SJCRH30 (cell line): ENCODE data around the gene HELZ2. TPM values are rescaled to one million over a fixed set of nuclear protein-coding genes. Genes with fewer than 3 reads are reported as not detected.

Source experiments
- DNase-seq, 2 experiments: peaks; one replicate each; pipeline ENCODE4 v3.0.0-alpha.2; 2015 to 2020
- H3K27ac ChIP-seq: fragments of 250-450 bp; sonication (Bioruptor Pico); 2 replicates; pipeline ENCODE4 v1.5.1; 2020; ENCODE audit warnings: mild to moderate bottlenecking, moderate library complexity
- H3K27me3 ChIP-seq: fragments of 250-450 bp; sonication (Bioruptor Pico); 2 replicates; pipeline ENCODE4 v1.5.1; 2020; ENCODE audit warnings: mild to moderate bottlenecking, moderate library complexity
- H3K36me3 ChIP-seq: fragments of 250-450 bp; sonication (Bioruptor Pico); 2 replicates; pipeline ENCODE4 v1.5.1; 2020; ENCODE audit warnings: mild to moderate bottlenecking, moderate library complexity
- H3K4me1 ChIP-seq: fragments of 250-450 bp; sonication (Bioruptor Pico); 2 replicates; pipeline ENCODE4 v1.5.1; 2020; ENCODE audit warnings: mild to moderate bottlenecking, moderate library complexity
- H3K4me3 ChIP-seq: fragments of 250-450 bp; sonication (Bioruptor Pico); 2 replicates; pipeline ENCODE4 v1.5.1; 2020; ENCODE audit warnings: mild to moderate bottlenecking, moderate library complexity
- H3K9me3 ChIP-seq: fragments of 250-450 bp; sonication (Bioruptor Pico); replicated peaks from 2 replicates; pipeline ENCODE4 v1.5.1; 2020; ENCODE audit warnings: mild to moderate bottlenecking, moderate library complexity
- total RNA-seq: library from RNA; depleted of rRNA; stranded (reverse); fragments of >200 nt; shearing (Covaris generic); gene quantifications from 2 replicates; pipeline ENCODE4 v1.2.3, GENCODE V29; 2014

HELZ2 gene
- total RNA-seq, 1 experiment from 2014 or later = 5.7 TPM

GRCh38 chr20:63547725-63548480 lies 26.1 kb downstream of the HELZ2 start, which contains the start of gene SRMS:
Gene SRMS (minus strand): TSS chr20:63547749. CDS start chr20:63547463, 286 bp downstream.
- H3K9me3 ChIP-seq = no peaks in the 10 kb centered on the region
- H3K36me3 ChIP-seq = no peaks in the 10 kb centered on the region
- peaks cover 70% of the 10 kb centered on the region for H3K27me3 ChIP-seq
- no peak within 1 kb of the TSS for H3K27ac ChIP-seq
- peaks cover 6% of the 10 kb centered on the region; the same call in 1 of the 2 replicates for H3K4me1 ChIP-seq
- no peak for DNase-seq
- H3K4me3 ChIP-seq = no peak within 1 kb of the TSS

GRCh38 chr20:63546956-63547724 lies 26.9 kb downstream of the HELZ2 start:
- H3K4me3 ChIP-seq = no peak overlapping the region
- H3K9me3 ChIP-seq = no peaks in the 10 kb centered on the region
- no peaks in the 10 kb centered on the region for H3K36me3 ChIP-seq
- peaks cover 70% of the 10 kb centered on the region for H3K27me3 ChIP-seq
- H3K4me1 ChIP-seq = no peaks in the 10 kb centered on the region
- no peak overlapping the region for H3K27ac ChIP-seq
- DNase-seq = no peak

- Histone ChIP-seq H3K4me1 (no peaks in the 10 kb centered on the region), H3K4me3 (no peak overlapping the region), H3K36me3 (no peaks in the 10 kb centered on the region), H3K27ac (no peak overlapping the region), H3K9me3 (no peaks in the 10 kb centered on the region), H3K27me3 (peaks cover 70% of the 10 kb centered on the region)
- no peak for DNase-seq
Measured at GRCh38 chr20:63546256-63546955, 27.6 kb downstream of the HELZ2 start.

- Histone ChIP-seq H3K36me3 (no peaks in the 10 kb centered on the region), H3K27me3 (peaks cover 68% of the 10 kb centered on the region), H3K4me3 (no peak overlapping the region), H3K27ac (no peak overlapping the region), H3K9me3 (no peaks in the 10 kb centered on the region), H3K4me1 (no peaks in the 10 kb centered on the region)
- DNase-seq = no peak
Measured at GRCh38 chr20:63545814-63546213, 28.2 kb downstream of the HELZ2 start.

- no peaks in the 10 kb centered on the region for H3K4me1 ChIP-seq
- H3K27me3 ChIP-seq = peaks cover 63% of the 10 kb centered on the region
- H3K4me3 ChIP-seq = no peak overlapping the region
- H3K36me3 ChIP-seq = no peaks in the 10 kb centered on the region
- DNase-seq = no peak
- no peaks in the 10 kb centered on the region for H3K9me3 ChIP-seq
- H3K27ac ChIP-seq = no peak overlapping the region
Measured at GRCh38 chr20:63544958-63545516, 29.0 kb downstream of the HELZ2 start.

GRCh38 chr20:63544241-63544957 lies 29.6 kb downstream of the HELZ2 start:
- Histone ChIP-seq H3K4me3 (no peak overlapping the region), H3K27me3 (peaks cover 57% of the 10 kb centered on the region), H3K4me1 (no peaks in the 10 kb centered on the region), H3K27ac (no peak overlapping the region), H3K9me3 (no peaks in the 10 kb centered on the region), H3K36me3 (no peaks in the 10 kb centered on the region)
- no peak for DNase-seq

GRCh38 chr20:63543733-63544132 lies 30.3 kb downstream of the HELZ2 start:
- Histone ChIP-seq H3K27ac (no peak overlapping the region), H3K9me3 (no peaks in the 10 kb centered on the region), H3K4me1 (no peaks in the 10 kb centered on the region), H3K27me3 (peaks cover 56% of the 10 kb centered on the region), H3K36me3 (no peaks in the 10 kb centered on the region), H3K4me3 (no peak overlapping the region)
- no peak for DNase-seq

- H3K9me3 ChIP-seq = no peaks in the 10 kb centered on the region
- DNase-seq = no peak
- H3K4me1 ChIP-seq = no peaks in the 10 kb centered on the region
- H3K4me3 ChIP-seq = no peak overlapping the region
- no peaks in the 10 kb centered on the region for H3K36me3 ChIP-seq
- H3K27ac ChIP-seq = no peak overlapping the region
- peaks cover 50% of the 10 kb centered on the region for H3K27me3 ChIP-seq
Measured at GRCh38 chr20:63543131-63543530, 30.9 kb downstream of the HELZ2 start.

GRCh38 chr20:63542696-63543095 lies 31.3 kb downstream of the HELZ2 start:
- Histone ChIP-seq H3K36me3 (no peaks in the 10 kb centered on the region), H3K9me3 (no peaks in the 10 kb centered on the region), H3K27me3 (peaks cover 46% of the 10 kb centered on the region), H3K27ac (no peak overlapping the region), H3K4me3 (no peak overlapping the region), H3K4me1 (no peaks in the 10 kb centered on the region)
- no peak for DNase-seq

- H3K27ac ChIP-seq = no peak overlapping the region
- no peaks in the 10 kb centered on the region for H3K9me3 ChIP-seq
- no peak for DNase-seq
- H3K36me3 ChIP-seq = no peaks in the 10 kb centered on the region
- H3K4me1 ChIP-seq = peaks cover 5% of the 10 kb centered on the region
- H3K27me3 ChIP-seq = peaks cover 42% of the 10 kb centered on the region
- H3K4me3 ChIP-seq = no peak overlapping the region
Measured at GRCh38 chr20:63542031-63542559, 31.9 kb downstream of the HELZ2 start.

- Histone ChIP-seq H3K36me3 (no peaks in the 10 kb centered on the region), H3K4me3 (no peak overlapping the region), H3K9me3 (no peaks in the 10 kb centered on the region), H3K27ac (no peak overlapping the region), H3K4me1 (peaks cover 12% of the 10 kb centered on the region), H3K27me3 (peaks cover 37% of the 10 kb centered on the region)
- DNase-seq = no peak
Measured at GRCh38 chr20:63541371-63541770, 32.7 kb downstream of the HELZ2 start.

- H3K4me3 ChIP-seq = no peak overlapping the region
- peaks cover 31% of the 10 kb centered on the region for H3K27me3 ChIP-seq
- peaks cover 14% of the 10 kb centered on the region for H3K4me1 ChIP-seq
- no peaks in the 10 kb centered on the region for H3K36me3 ChIP-seq
- no peak for DNase-seq
- no peak overlapping the region for H3K27ac ChIP-seq
- no peaks in the 10 kb centered on the region for H3K9me3 ChIP-seq
Measured at GRCh38 chr20:63540417-63541186, 33.4 kb downstream of the HELZ2 start.
